ENCODE results near the gene LAMA2. TPM values are rescaled to one million over a fixed set of nuclear protein-coding genes. Genes with fewer than 3 reads are reported as not detected.

LAMA2 gene
- polyA plus RNA-seq, 1 of the 3 experiments (the other 2 are of a cell fraction) = 0.92 TPM

DNA sequence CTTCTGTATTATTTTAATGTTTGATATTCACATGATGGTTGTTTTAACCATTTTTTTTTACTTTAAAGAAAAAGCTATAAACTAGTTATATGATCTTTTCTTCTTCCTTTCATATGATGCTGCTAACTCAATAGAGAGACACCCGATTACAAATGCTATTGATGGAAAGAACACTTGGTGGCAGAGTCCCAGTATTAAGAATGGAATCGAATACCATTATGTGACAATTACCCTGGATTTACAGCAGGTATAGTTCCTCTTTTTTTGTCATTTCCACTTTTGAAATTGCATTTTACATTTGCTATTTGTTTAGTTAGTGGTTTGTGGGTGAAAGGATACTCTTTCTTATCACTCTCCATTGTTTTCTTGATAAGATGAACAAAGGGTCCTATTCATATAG lies 176.7 kb downstream of the LAMA2 start:
- Histone ChIP-seq H3F3A (replicated peaks; ENCODE audit: insufficient read depth) (no peaks in the 10 kb centered on the region), H3K27ac (ENCODE audit: low read depth in 2 of 2, low read length in 1 of 2) (no peak overlapping the region), H3K27me3 (ENCODE audit: insufficient read depth) (0 out of 2 replicates have a peak, but pooled peaks cover 5% of the 10 kb centered on the region), H3K4me1 (ENCODE audit: control insufficient read depth in 1 of 2, insufficient read depth in 2 of 2, low read depth in 1 of 2, low read length in 1 of 2) (no peaks in the 10 kb centered on the region), H3K4me3 (ENCODE audit: low read depth in 2 of 2, low read length in 1 of 2) (no peak overlapping the region), H3K79me2 (ENCODE audit: insufficient read depth) (no peaks in the 10 kb centered on the region), H2AFZ (ENCODE audit: low read depth) (no peak overlapping the region), H3K4me2 (no peak overlapping the region), H3K9me2 (no peaks in the 10 kb centered on the region), H3K36me3 (replicated peaks in 1 of 2; ENCODE audit: control insufficient read depth in 1 of 2, insufficient read depth in 2 of 2, low read length in 1 of 2) (no peaks in the 10 kb centered on the region), H4K20me1 (ENCODE audit: insufficient read depth) (no peaks in the 10 kb centered on the region), H3K9me3 (no peaks in the 10 kb centered on the region), H3K9ac (no peak overlapping the region)
- TF ChIP-seq GATA2 (CRISPR knock-in tag; IDR thresholded peaks at IDR 0.05) (no peak), SMC3 (IDR thresholded peaks at IDR 0.05; ENCODE audit: low read depth, low read length) (no peak), POLR2AphosphoS5 (IDR thresholded peaks at IDR 0.05; ENCODE audit: low read depth, low read length) (no peak), RXRA (IDR thresholded peaks at IDR 0.05; ENCODE audit: borderline replicate concordance, low read depth) (no peak), SIN3A (IDR thresholded peaks at IDR 0.05; ENCODE audit: borderline replicate concordance, low read depth, low read length) (no peak), MEF2A (IDR thresholded peaks at IDR 0.05; ENCODE audit: borderline replicate concordance, low read depth) (no peak)
- TF ChIP-seq, protein P1, sequence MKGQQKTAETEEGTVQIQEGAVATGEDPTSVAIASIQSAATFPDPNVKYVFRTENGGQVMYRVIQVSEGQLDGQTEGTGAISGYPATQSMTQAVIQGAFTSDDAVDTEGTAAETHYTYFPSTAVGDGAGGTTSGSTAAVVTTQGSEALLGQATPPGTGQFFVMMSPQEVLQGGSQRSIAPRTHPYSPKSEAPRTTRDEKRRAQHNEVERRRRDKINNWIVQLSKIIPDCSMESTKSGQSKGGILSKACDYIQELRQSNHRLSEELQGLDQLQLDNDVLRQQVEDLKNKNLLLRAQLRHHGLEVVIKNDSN (IDR thresholded peaks at IDR 0.05; ENCODE audit: borderline replicate concordance, low read depth) = no peak
- TF ChIP-seq, protein P2, sequence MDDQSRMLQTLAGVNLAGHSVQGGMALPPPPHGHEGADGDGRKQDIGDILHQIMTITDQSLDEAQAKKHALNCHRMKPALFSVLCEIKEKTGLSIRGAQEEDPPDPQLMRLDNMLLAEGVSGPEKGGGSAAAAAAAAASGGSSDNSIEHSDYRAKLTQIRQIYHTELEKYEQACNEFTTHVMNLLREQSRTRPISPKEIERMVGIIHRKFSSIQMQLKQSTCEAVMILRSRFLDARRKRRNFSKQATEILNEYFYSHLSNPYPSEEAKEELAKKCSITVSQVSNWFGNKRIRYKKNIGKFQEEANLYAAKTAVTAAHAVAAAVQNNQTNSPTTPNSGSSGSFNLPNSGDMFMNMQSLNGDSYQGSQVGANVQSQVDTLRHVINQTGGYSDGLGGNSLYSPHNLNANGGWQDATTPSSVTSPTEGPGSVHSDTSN (IDR thresholded peaks at IDR 0.05) = no peak
- WGBS (ENCODE audit: low lambda C conversion rate) = 0% methylated on average over 2 of the region's 2 CpGs
- ChIA-PET POLR2A (no interaction called here), CTCF (no interaction called here)
- DNase-seq = no peak

DNA sequence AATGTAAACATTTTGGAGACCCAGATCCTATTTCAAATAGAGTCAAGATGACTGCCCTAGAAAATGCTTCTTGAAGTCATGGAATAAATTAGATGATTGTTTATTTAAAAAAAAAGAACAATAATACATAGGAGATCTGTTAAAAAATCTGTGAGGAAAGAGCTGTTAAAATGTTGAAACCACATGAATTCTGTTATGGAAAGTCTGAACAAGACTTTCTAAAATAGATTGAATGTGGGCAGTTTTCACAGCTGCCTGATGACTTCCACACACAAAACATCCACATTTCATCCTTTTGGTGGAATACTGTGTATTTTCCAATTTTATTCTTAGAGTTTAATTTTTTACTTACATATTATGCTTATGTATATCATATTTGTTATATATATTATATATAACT lies 186.1 kb downstream of the LAMA2 start:
- H3K9ac ChIP-seq = no peak overlapping the region
- TF ChIP-seq, protein P3, sequence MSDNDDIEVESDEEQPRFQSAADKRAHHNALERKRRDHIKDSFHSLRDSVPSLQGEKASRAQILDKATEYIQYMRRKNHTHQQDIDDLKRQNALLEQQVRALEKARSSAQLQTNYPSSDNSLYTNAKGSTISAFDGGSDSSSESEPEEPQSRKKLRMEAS (IDR thresholded peaks at IDR 0.05; ENCODE audit: low read depth) = no peak
- no peak for TF ChIP-seq CHD2 (IDR thresholded peaks at IDR 0.05; ENCODE audit: low read length, partially characterized antibody)
- no peak for TF ChIP-seq TCF12 (IDR thresholded peaks at IDR 0.05)
- TF ChIP-seq NRF1 (IDR thresholded peaks at IDR 0.05; ENCODE audit: low read depth, low read length) = no peak
- TF ChIP-seq, protein P4, sequence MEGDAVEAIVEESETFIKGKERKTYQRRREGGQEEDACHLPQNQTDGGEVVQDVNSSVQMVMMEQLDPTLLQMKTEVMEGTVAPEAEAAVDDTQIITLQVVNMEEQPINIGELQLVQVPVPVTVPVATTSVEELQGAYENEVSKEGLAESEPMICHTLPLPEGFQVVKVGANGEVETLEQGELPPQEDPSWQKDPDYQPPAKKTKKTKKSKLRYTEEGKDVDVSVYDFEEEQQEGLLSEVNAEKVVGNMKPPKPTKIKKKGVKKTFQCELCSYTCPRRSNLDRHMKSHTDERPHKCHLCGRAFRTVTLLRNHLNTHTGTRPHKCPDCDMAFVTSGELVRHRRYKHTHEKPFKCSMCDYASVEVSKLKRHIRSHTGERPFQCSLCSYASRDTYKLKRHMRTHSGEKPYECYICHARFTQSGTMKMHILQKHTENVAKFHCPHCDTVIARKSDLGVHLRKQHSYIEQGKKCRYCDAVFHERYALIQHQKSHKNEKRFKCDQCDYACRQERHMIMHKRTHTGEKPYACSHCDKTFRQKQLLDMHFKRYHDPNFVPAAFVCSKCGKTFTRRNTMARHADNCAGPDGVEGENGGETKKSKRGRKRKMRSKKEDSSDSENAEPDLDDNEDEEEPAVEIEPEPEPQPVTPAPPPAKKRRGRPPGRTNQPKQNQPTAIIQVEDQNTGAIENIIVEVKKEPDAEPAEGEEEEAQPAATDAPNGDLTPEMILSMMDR (IDR thresholded peaks at IDR 0.05) = no peak
- no peak for TF ChIP-seq SIN3A (IDR thresholded peaks at IDR 0.05; ENCODE audit: borderline replicate concordance, low read depth, low read length)
- TF ChIP-seq POLR2AphosphoS5 (IDR thresholded peaks at IDR 0.05; ENCODE audit: low read depth, low read length) = no peak
- TF ChIP-seq, protein P5, sequence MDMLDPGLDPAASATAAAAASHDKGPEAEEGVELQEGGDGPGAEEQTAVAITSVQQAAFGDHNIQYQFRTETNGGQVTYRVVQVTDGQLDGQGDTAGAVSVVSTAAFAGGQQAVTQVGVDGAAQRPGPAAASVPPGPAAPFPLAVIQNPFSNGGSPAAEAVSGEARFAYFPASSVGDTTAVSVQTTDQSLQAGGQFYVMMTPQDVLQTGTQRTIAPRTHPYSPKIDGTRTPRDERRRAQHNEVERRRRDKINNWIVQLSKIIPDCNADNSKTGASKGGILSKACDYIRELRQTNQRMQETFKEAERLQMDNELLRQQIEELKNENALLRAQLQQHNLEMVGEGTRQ (IDR thresholded peaks at IDR 0.05; ENCODE audit: borderline replicate concordance, low read depth, low read length) = no peak
- no peak for TF ChIP-seq RXRA (IDR thresholded peaks at IDR 0.05; ENCODE audit: borderline replicate concordance, low read depth)
- TF ChIP-seq MEF2A (IDR thresholded peaks at IDR 0.05; ENCODE audit: borderline replicate concordance, low read depth) = no peak
- TF ChIP-seq RFX5 (IDR thresholded peaks at IDR 0.05; ENCODE audit: low read length) = no peak
- no peaks in the 10 kb centered on the region for H3K36me3 ChIP-seq (replicated peaks in 1 of 2; ENCODE audit: control insufficient read depth in 1 of 2, insufficient read depth in 2 of 2, low read length in 1 of 2)
- no peak overlapping the region for H3K4me2 ChIP-seq
- H3K27me3 ChIP-seq (ENCODE audit: insufficient read depth) = no peaks in the 10 kb centered on the region
- DNase-seq = no peak
- H3K4me1 ChIP-seq (ENCODE audit: control insufficient read depth in 1 of 2, insufficient read depth in 2 of 2, low read depth in 1 of 2, low read length in 1 of 2) = no peaks in the 10 kb centered on the region
- H4K20me1 ChIP-seq (ENCODE audit: insufficient read depth) = no peaks in the 10 kb centered on the region
- no peaks in the 10 kb centered on the region for H3K79me2 ChIP-seq (ENCODE audit: insufficient read depth)
- POLR2A ChIA-PET = no interaction called here
- H3F3A ChIP-seq (replicated peaks; ENCODE audit: insufficient read depth) = no peaks in the 10 kb centered on the region
- CTCF ChIA-PET = no interaction called here
- H2AFZ ChIP-seq (ENCODE audit: low read depth) = no peak overlapping the region
- H3K9me2 ChIP-seq = no peaks in the 10 kb centered on the region
- no peaks in the 10 kb centered on the region for H3K9me3 ChIP-seq
- no peak overlapping the region for H3K4me3 ChIP-seq (ENCODE audit: low read depth in 2 of 2, low read length in 1 of 2)
- no peak overlapping the region for H3K27ac ChIP-seq (ENCODE audit: low read depth in 2 of 2, low read length in 1 of 2)

All from SK-N-SH (cell line).